MM.1S (cell line): ENCODE results near the gene NPW.

Source experiments
- DNase-seq: peaks from one replicate; pipeline ENCODE4 v3.0.0-alpha.2; 2015
- H2AFZ ChIP-seq: fragments of 300-600 bp; sonication (generic); 2 replicates; pipeline ENCODE4 v1.6.0; 2016; ENCODE audit warnings: antibody characterized with exemption, low read length
- H3F3A ChIP-seq: fragments of 300-600 bp; sonication (generic); 2 replicates; pipeline ENCODE4 v1.6.1; 2016; ENCODE audit warnings: mild to moderate bottlenecking, antibody characterized with exemption, low read length, moderate library complexity, mixed read lengths; ENCODE audit not compliant: insufficient read depth
- H3K27ac ChIP-seq: fragments of 300-600 bp; sonication (generic); 2 replicates; pipeline ENCODE4 v1.5.1; 2016; ENCODE audit warnings: mild to moderate bottlenecking, low read length
- H3K27me3 ChIP-seq: fragments of 300-600 bp; sonication (generic); replicated peaks from 2 replicates; pipeline ENCODE4 v1.6.0; 2016; ENCODE audit warnings: low read length; ENCODE audit not compliant: insufficient read depth
- H3K36me3 ChIP-seq: fragments of 300-600 bp; sonication (generic); replicated peaks from 2 replicates; pipeline ENCODE4 v1.6.1; 2016; ENCODE audit warnings: mild to moderate bottlenecking, low read length, mixed read lengths; ENCODE audit not compliant: insufficient read depth
- H3K4me1 ChIP-seq: fragments of 300-600 bp; sonication (generic); 2 replicates; pipeline ENCODE4 v1.6.1; 2016; ENCODE audit warnings: low read length, mixed read lengths
- H3K4me2 ChIP-seq: fragments of 300-600 bp; sonication (generic); 2 replicates; pipeline ENCODE4 v1.6.0; 2016; ENCODE audit warnings: low read depth, low read length
- H3K4me3 ChIP-seq: fragments of 300-600 bp; sonication (generic); 2 replicates; pipeline ENCODE4 v1.5.1; 2016; ENCODE audit warnings: low read length, mixed read lengths
- H3K79me2 ChIP-seq: fragments of 300-600 bp; sonication (generic); 2 replicates; pipeline ENCODE4 v1.6.1; 2016; ENCODE audit warnings: mixed run types, low read length, mixed read lengths
- H3K9ac ChIP-seq: fragments of 300-600 bp; sonication (generic); 2 replicates; pipeline ENCODE4 v1.6.1; 2016; ENCODE audit warnings: low read length, mixed read lengths
- H3K9me2 ChIP-seq: fragments of 300-600 bp; sonication (generic); replicated peaks from 2 replicates; pipeline ENCODE4 v1.6.1; 2016; ENCODE audit warnings: mild to moderate bottlenecking, low read length, mixed read lengths; ENCODE audit not compliant: insufficient read depth
- H3K9me3 ChIP-seq: fragments of 300-600 bp; sonication (generic); replicated peaks from 2 replicates; pipeline ENCODE4 v1.6.1; 2016; ENCODE audit warnings: mild to moderate bottlenecking, low read length, mixed read lengths; ENCODE audit not compliant: insufficient read depth
- H4K20me1 ChIP-seq: fragments of 300-600 bp; sonication (generic); 2 replicates; pipeline ENCODE4 v1.6.1; 2016; ENCODE audit warnings: mild to moderate bottlenecking, low read length, moderate library complexity, mixed read lengths; ENCODE audit not compliant: insufficient read depth
- EZH2 ChIP-seq: fragments of 300-600 bp; sonication (generic); optimal IDR thresholded peaks from 2 replicates; pipeline ENCODE3; 2017; ENCODE audit warnings: low read depth, mild to moderate bottlenecking, antibody characterized with exemption, low read length, mixed read lengths
- EZH2phosphoT487 ChIP-seq: fragments of 300-600 bp; sonication (generic); IDR thresholded peaks from 2 replicates; pipeline ENCODE4 v1.6.1; 2018; ENCODE audit warnings: antibody characterized with exemption, low read length
- TF ChIP-seq, protein P1 (sequence below): fragments of 300-600 bp; sonication (generic); IDR thresholded peaks from 2 replicates; pipeline ENCODE4 v1.5.1; 2016; ENCODE audit warnings: antibody characterized with exemption, low read length, mixed read lengths

NPW gene

DNA sequence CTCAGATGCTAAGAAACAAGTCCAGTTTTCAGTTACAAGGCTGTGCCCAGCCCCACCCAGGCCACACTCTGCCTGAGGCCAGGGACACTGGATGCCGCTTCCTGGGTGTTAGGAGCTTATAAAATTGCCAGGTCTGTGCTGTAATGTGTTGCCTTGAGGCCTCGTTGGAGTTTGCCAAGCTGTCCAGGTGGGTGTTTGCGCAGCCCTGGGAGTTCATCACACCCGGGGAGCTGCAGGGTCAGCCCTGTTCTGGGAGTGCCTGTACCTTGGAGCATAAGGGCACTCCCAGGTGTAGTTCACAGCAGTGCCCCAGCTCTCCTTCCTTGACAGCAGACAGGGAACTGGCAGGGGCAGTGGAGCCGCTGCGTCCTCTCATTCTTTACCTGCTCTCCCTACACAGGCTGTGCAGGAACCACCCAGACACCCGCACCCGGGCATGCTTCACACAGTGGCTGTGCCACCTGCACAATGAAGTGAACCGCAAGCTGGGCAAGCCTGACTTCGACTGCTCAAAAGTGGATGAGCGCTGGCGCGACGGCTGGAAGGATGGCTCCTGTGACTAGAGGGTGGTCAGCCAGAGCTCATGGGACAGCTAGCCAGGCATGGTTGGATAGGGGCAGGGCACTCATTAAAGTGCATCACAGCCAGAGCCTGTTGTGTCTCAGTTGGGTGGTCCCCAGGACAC is 34.0 kb upstream of the NPW start:
- peaks cover 27% of the 10 kb centered on the region for H3F3A ChIP-seq

DNA sequence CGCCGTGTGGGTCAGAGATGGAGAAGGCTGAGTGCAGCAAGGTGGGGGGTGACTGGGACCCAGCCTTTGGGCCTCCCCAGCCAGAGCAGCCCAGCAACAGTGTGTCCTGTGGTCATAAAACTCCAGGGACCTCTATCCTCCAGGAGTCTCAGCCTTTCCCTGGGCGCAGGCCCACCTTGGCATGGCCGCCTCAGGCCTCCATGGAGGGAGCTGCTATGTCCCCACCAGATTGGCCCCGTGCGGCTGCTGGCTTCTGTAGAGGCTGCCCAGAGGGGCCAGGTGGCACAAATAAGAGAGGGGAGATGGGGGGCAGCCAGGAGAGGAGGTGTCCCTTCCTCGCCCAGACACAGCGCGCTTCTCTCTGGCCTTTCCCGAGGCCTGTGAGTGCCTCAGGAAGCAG is 32.4 kb upstream of the NPW start:
- no peaks in the 10 kb centered on the region for H3K9me3 ChIP-seq
- no peak overlapping the region for H2AFZ ChIP-seq
- no peak overlapping the region for H3K9ac ChIP-seq
- 0 out of 2 replicates have a peak, but pooled peaks cover 4% of the 10 kb centered on the region for H3K36me3 ChIP-seq
- no peaks in the 10 kb centered on the region for H4K20me1 ChIP-seq
- no peak overlapping the region for H3K4me2 ChIP-seq
- H3K27me3 ChIP-seq = peaks cover 22% of the 10 kb centered on the region
- DNase-seq = no peak
- H3K27ac ChIP-seq = no peak overlapping the region
- H3K4me1 ChIP-seq = peaks cover 31% of the 10 kb centered on the region
- H3F3A ChIP-seq = peaks cover 26% of the 10 kb centered on the region
- TF ChIP-seq, protein P1, sequence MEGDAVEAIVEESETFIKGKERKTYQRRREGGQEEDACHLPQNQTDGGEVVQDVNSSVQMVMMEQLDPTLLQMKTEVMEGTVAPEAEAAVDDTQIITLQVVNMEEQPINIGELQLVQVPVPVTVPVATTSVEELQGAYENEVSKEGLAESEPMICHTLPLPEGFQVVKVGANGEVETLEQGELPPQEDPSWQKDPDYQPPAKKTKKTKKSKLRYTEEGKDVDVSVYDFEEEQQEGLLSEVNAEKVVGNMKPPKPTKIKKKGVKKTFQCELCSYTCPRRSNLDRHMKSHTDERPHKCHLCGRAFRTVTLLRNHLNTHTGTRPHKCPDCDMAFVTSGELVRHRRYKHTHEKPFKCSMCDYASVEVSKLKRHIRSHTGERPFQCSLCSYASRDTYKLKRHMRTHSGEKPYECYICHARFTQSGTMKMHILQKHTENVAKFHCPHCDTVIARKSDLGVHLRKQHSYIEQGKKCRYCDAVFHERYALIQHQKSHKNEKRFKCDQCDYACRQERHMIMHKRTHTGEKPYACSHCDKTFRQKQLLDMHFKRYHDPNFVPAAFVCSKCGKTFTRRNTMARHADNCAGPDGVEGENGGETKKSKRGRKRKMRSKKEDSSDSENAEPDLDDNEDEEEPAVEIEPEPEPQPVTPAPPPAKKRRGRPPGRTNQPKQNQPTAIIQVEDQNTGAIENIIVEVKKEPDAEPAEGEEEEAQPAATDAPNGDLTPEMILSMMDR = no peak
- TF ChIP-seq EZH2 (no peak), EZH2phosphoT487 (no peak)
- H3K4me3 ChIP-seq = no peak overlapping the region
- H3K79me2 ChIP-seq = peaks cover 16% of the 10 kb centered on the region
- no peaks in the 10 kb centered on the region for H3K9me2 ChIP-seq

More for the DNA sequence above, 34.0 kb upstream of the NPW start:
- Histone ChIP-seq H3K27ac (no peak overlapping the region), H3K9me3 (no peaks in the 10 kb centered on the region), H3K4me3 (peak overlapping the region; percentile 99; the same call in 1 of the 2 replicates), H4K20me1 (no peaks in the 10 kb centered on the region), H3K9me2 (no peaks in the 10 kb centered on the region), H3K36me3 (0 out of 2 replicates have a peak, but pooled peaks cover 4% of the 10 kb centered on the region), H3K4me2 (peak overlapping the region; percentile 91), H3K79me2 (peaks cover 16% of the 10 kb centered on the region), H3K27me3 (peaks cover 33% of the 10 kb centered on the region), H2AFZ (no peak overlapping the region), H3K4me1 (peaks cover 20% of the 10 kb centered on the region), H3K9ac (peak overlapping the region; percentile 86; the same call in 1 of the 2 replicates)
- TF ChIP-seq, protein P1 = no peak
- TF ChIP-seq EZH2phosphoT487 (no peak), EZH2 (no peak)
- no peak for DNase-seq

DNA sequence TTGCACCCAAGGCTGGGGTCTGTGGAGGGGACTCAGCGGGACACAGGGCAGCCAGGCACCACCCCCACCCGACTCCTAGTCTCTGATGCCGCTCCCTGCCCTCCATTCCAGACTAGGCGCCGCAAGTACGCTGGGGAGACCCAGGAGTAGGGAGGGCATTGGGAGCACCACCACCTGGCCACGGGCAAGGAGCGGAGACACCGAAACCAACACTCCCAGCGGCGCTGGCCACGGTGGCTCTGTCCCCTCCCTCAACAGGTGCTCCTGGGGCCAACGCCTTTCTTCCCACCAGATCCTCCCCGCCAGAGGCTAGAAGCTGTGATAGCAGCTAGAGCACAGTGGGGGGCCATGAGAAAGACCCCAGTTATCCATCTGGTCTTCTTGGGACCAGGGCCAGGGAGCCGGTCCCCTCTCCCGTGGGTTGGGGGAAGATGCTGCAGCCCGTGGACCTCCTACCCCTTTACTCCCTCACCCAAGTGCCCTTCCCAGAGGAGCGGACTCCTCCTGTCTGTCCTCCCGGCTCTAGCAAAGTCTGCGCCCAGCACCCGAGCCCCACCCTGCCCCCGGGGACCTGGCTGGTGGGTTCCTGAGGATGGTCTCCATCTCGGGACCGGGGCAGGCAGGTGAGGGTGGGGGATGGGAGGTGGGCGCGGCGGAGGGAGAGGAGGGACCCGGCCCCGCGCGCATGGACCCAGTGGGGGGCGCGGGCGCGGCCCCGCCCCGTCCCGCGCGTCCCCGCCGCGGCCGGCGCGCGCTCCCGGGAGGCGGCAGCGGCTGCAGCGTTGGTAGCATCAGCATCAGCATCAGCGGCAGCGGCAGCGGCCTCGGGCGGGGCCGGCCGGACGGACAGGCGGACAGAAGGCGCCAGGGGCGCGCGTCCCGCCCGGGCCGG is 30.1 kb upstream of the NPW start, which contains the start of gene SYNGR3:
Gene SYNGR3, plus strand, starts transcription at position 762 of the 892 bp plus-strand sequence. CDS start 133 bp downstream, outside the sequence.
- peak within 1 kb of the TSS; percentile 55; the same call in 1 of the 2 replicates for H3K9ac ChIP-seq
- no peaks in the 10 kb centered on the region for H3K9me3 ChIP-seq
- H3K27me3 ChIP-seq = peaks cover 8% of the 10 kb centered on the region
- peaks cover 21% of the 10 kb centered on the region for H3F3A ChIP-seq
- H4K20me1 ChIP-seq = no peaks in the 10 kb centered on the region
- H3K9me2 ChIP-seq = no peaks in the 10 kb centered on the region
- H3K36me3 ChIP-seq = 0 out of 2 replicates have a peak, but pooled peaks cover 4% of the 10 kb centered on the region
- peaks cover 15% of the 10 kb centered on the region for H3K79me2 ChIP-seq
- peak within 1 kb of the TSS; percentile 99 for H3K4me2 ChIP-seq
- H3K4me1 ChIP-seq = peaks cover 28% of the 10 kb centered on the region
- DNase-seq = no peak
- peak within 1 kb of the TSS; percentile 84 for H2AFZ ChIP-seq
- peak within 1 kb of the TSS; percentile 70 for H3K4me3 ChIP-seq
- no peak within 1 kb of the TSS for H3K27ac ChIP-seq
- TF ChIP-seq, protein P1 = no peak
- TF ChIP-seq EZH2phosphoT487 (no peak), EZH2 (no peak)
